ENCODE results near the gene KLHDC9.

The KLHDC9 gene

DNA sequence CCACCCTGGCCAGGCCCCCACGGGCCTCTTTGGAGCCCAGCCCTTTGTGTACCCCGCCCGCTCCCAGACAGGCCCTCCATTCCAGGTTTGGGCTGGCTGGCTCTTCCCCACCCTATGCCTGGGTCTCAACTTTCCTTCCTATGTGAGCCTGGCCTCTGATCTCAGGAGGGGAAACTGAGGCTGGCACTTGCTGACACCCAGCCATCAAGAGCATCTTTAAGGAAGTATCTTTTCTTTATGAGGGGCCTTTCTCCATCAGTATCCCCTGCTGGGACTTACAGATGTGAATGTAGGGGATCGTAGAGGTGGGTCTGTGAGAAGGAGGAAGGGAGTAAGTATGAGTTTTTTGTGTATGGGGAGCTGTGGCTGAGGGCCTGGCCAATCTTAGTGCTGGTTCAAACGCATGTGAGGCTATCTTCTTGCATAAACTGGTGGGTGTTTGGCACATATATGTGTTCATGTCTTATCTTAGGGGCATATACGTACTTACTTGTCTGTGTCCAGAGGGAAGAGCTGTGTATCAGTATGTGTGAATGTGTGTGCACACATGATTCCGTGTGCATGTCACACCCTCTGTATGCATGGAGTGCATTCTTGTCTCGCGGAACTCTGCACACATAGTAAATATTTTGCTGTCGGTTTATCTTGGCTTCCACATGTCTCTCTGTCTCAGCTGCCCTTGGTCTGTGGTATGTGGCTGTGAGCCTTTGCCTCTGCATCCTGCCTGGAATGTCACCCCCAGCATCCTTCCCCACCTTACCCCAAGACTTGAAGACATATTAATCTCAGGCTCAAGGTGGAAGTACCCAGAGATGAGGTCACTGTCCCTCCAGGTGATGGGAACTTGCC is 14.2 kb upstream of the KLHDC9 start:
- no peak for TF ChIP-seq POU2F2 (IDR thresholded peaks at IDR 0.05; ENCODE audit: low read depth, low read length)
- no peak for TF ChIP-seq TAF1 (IDR thresholded peaks at IDR 0.05; ENCODE audit: low read depth, low read length)
- no peak for TF ChIP-seq PAX5 (IDR thresholded peaks at IDR 0.05; ENCODE audit: insufficient read depth, low read length, severe bottlenecking)
- no peak for TF ChIP-seq POLR2AphosphoS5 (IDR thresholded peaks at IDR 0.05; ENCODE audit: low read depth, low read length)
- no peak for TF ChIP-seq POLR2A (IDR thresholded peaks at IDR 0.05; ENCODE audit: low read depth, low read length)
- TF ChIP-seq SPI1 (IDR thresholded peaks at IDR 0.05; ENCODE audit: low read depth, low read length) = no peak
- DNase-seq (ENCODE audit: insufficient read length, low spot score) (no peak), FAIRE-seq (no peak)

DNA sequence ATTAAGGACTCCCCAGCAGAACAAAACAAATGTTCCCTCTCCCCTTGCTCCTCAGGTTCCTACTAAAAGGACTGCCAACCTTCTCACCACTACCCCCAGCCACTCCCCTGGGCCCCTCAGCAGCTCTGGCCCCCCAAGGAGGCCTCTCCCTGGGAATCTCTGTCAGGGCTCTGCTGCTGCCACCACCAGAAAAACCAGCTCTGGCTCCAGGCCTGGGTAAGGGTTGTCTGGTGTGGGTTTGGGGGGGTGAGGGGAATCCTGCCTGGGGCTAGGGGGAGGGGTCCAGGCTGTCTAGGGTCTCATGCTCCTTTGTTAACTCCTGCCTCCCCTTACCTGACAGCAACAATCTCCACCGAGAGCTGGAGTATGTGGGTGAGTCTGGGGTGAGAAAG is 13.6 kb upstream of the KLHDC9 start:
- no peak for DNase-seq (ENCODE audit: insufficient read length, low spot score)
- no peak for TF ChIP-seq POLR2AphosphoS5 (IDR thresholded peaks at IDR 0.05; ENCODE audit: low read depth, low read length)
- no peak for TF ChIP-seq PAX5 (IDR thresholded peaks at IDR 0.05; ENCODE audit: insufficient read depth, low read length, severe bottlenecking)
- TF ChIP-seq TAF1 (IDR thresholded peaks at IDR 0.05; ENCODE audit: low read depth, low read length) = no peak
- no peak for TF ChIP-seq POU2F2 (IDR thresholded peaks at IDR 0.05; ENCODE audit: low read depth, low read length)
- no peak for TF ChIP-seq POLR2A (IDR thresholded peaks at IDR 0.05; ENCODE audit: low read depth, low read length)
- no peak for TF ChIP-seq SPI1 (IDR thresholded peaks at IDR 0.05; ENCODE audit: low read depth, low read length)
- FAIRE-seq = no peak

DNA sequence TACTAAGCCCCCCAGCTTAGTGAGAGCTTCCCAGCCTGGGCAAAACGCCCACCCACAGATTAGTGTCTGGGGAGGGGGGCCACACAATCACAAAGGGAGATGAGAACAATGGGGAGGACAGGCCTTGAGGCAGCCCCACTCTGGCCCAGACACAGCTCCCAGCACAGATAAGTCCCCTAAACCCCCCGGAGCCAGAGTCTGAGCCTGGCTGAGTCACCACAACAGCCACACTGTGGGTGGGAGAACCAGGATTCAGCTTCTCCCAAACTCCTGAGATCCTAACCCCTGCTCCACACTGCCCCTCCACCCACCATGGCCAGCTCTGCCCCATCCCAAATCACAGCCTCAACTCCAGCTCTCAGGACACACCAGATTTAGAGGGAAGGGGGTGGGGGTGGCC is 13.0 kb upstream of the KLHDC9 start:
- TF ChIP-seq TAF1 (IDR thresholded peaks at IDR 0.05; ENCODE audit: low read depth, low read length) = no peak
- TF ChIP-seq POU2F2 (IDR thresholded peaks at IDR 0.05; ENCODE audit: low read depth, low read length) = no peak
- no peak for TF ChIP-seq POLR2A (IDR thresholded peaks at IDR 0.05; ENCODE audit: low read depth, low read length)
- no peak for TF ChIP-seq POLR2AphosphoS5 (IDR thresholded peaks at IDR 0.05; ENCODE audit: low read depth, low read length)
- no peak for TF ChIP-seq PAX5 (IDR thresholded peaks at IDR 0.05; ENCODE audit: insufficient read depth, low read length, severe bottlenecking)
- TF ChIP-seq SPI1 (IDR thresholded peaks at IDR 0.05; ENCODE audit: low read depth, low read length) = no peak
- no peak for FAIRE-seq
- no peak for DNase-seq (ENCODE audit: insufficient read length, low spot score)

DNA sequence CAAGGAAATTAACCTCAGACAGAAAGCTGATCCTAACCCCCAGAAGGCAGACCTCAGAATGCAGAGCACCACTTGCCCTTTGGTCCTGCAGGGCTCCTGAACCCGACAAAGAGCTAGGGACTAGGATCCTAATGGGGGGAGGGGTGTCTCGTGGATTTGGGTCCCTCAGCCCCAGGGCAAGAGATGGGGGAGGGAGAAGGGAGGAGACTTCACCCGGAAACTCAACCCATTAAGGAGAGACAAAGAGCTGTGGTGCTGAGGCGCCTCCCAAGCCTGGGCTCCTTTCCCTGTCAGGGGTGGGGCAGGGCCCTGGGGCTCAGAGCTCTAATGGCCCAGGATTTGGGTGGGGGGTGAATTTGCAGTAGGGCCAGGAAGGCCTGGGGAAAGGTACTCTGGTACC is 11.7 kb upstream of the KLHDC9 start:
- TF ChIP-seq POLR2A (IDR thresholded peaks at IDR 0.05; ENCODE audit: low read depth, low read length) (no peak), PAX5 (IDR thresholded peaks at IDR 0.05; ENCODE audit: insufficient read depth, low read length, severe bottlenecking) (no peak), TAF1 (IDR thresholded peaks at IDR 0.05; ENCODE audit: low read depth, low read length) (no peak), POLR2AphosphoS5 (IDR thresholded peaks at IDR 0.05; ENCODE audit: low read depth, low read length) (no peak), SPI1 (IDR thresholded peaks at IDR 0.05; ENCODE audit: low read depth, low read length) (no peak), POU2F2 (IDR thresholded peaks at IDR 0.05; ENCODE audit: low read depth, low read length) (no peak)
- FAIRE-seq = no peak
- no peak for DNase-seq (ENCODE audit: insufficient read length, low spot score)

DNA sequence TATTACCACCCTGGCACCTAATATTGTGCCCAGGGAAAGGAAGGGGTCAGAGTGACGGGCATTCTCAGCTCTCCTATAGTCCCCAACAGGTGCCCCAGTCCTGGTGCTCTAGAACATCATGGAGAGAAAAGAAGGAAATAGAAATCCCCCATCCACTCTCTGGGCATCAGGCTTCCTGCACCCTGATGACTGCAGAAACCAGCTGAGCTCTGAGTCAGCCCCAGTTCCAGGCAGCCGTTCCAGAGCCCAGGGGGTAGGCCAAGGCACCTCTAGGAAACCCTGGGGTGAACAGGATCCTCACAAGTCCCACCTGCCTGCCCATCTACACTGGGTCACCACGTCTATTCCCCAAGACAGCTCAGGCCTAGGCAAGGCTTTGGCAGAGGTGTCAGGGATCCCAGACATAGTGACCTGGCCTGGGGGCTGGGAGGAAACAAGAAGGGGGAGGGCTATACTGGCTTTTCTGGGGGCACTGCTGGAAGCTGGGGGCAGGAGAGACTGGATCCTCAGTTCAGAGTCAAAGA is 9.5 kb upstream of the KLHDC9 start:
- no peak for FAIRE-seq

DNA sequence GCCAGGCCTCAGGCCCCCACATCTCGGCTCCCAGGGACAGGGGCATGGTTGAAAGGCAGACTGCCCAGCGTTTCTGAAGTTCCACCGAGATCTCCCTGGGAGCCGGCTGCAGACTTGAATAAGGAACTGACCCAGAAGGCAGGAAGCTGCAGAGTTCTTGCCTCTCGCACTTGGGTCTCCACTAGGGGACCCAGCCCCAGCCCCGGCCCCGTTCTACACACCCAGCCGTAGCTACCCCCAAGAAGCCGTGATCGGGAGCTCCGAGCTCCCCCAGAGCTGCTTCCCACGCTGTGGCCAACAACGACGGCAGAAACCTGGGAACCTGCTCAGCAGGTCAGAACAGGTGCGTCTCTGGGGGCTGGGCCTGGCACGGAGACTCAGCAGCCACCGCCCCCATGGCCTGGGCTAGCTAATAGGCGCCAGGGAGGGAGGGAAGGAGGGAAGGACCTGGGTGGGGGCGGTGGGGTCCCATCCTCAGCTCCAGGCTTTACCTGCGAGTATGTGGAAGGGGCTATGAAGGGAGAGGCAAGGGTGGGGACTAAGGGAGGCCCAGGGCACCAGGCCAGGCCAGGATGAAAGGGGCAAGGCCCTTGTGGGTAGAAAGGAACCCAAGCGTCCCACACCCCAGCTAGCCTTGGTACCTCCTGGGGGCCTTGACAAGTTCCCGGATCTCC is 8.8 kb upstream of the KLHDC9 start, which contains the start of gene NECTIN4:
TSS of gene NECTIN4 (minus strand) at position 308 of the 674 bp plus-strand sequence. CDS start at position 46, 262 bp downstream.
- no peak for FAIRE-seq
- TF ChIP-seq POLR2A (IDR thresholded peaks at IDR 0.05; ENCODE audit: low read depth, low read length) = no peak
- no peak for TF ChIP-seq SPI1 (IDR thresholded peaks at IDR 0.05; ENCODE audit: low read depth, low read length)
- TF ChIP-seq TAF1 (IDR thresholded peaks at IDR 0.05; ENCODE audit: low read depth, low read length) = no peak
- TF ChIP-seq POU2F2 (IDR thresholded peaks at IDR 0.05; ENCODE audit: low read depth, low read length) = no peak
- TF ChIP-seq PAX5 (IDR thresholded peaks at IDR 0.05; ENCODE audit: insufficient read depth, low read length, severe bottlenecking) = no peak
- no peak for TF ChIP-seq POLR2AphosphoS5 (IDR thresholded peaks at IDR 0.05; ENCODE audit: low read depth, low read length)
- no peak for DNase-seq (ENCODE audit: insufficient read length, low spot score)

More for the DNA sequence above, 9.5 kb upstream of the KLHDC9 start:
- DNase-seq (ENCODE audit: insufficient read length, low spot score) = no peak
- TF ChIP-seq POU2F2 (IDR thresholded peaks at IDR 0.05; ENCODE audit: low read depth, low read length) (no peak), PAX5 (IDR thresholded peaks at IDR 0.05; ENCODE audit: insufficient read depth, low read length, severe bottlenecking) (no peak), POLR2A (IDR thresholded peaks at IDR 0.05; ENCODE audit: low read depth, low read length) (no peak), SPI1 (IDR thresholded peaks at IDR 0.05; ENCODE audit: low read depth, low read length) (no peak), TAF1 (IDR thresholded peaks at IDR 0.05; ENCODE audit: low read depth, low read length) (no peak), POLR2AphosphoS5 (IDR thresholded peaks at IDR 0.05; ENCODE audit: low read depth, low read length) (no peak)

DNA sequence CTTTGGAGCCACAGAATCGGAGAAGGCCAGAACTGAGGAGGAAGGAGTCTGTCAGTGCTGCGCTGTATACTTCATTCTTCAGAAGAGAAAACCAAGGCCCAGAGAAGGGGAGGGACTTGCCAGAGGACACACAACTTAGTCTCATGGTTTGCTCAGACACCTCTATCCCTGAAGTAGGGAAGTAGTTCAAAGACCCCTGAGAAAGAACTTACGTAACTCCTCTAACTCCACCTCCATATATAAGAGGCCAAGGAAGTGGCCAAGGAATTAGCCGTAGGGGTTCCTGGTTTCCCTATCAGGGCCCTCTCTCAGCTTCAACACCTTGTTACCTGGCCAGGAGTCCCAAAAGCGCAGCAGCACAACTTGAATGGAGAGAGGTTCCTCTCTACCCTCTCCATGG is 8.2 kb upstream of the KLHDC9 start:
- no peak for FAIRE-seq
- TF ChIP-seq POLR2A (IDR thresholded peaks at IDR 0.05; ENCODE audit: low read depth, low read length) (no peak), POU2F2 (IDR thresholded peaks at IDR 0.05; ENCODE audit: low read depth, low read length) (no peak), SPI1 (IDR thresholded peaks at IDR 0.05; ENCODE audit: low read depth, low read length) (no peak), TAF1 (IDR thresholded peaks at IDR 0.05; ENCODE audit: low read depth, low read length) (no peak), POLR2AphosphoS5 (IDR thresholded peaks at IDR 0.05; ENCODE audit: low read depth, low read length) (no peak), PAX5 (IDR thresholded peaks at IDR 0.05; ENCODE audit: insufficient read depth, low read length, severe bottlenecking) (no peak)
- DNase-seq (ENCODE audit: insufficient read length, low spot score) = no peak

DNA sequence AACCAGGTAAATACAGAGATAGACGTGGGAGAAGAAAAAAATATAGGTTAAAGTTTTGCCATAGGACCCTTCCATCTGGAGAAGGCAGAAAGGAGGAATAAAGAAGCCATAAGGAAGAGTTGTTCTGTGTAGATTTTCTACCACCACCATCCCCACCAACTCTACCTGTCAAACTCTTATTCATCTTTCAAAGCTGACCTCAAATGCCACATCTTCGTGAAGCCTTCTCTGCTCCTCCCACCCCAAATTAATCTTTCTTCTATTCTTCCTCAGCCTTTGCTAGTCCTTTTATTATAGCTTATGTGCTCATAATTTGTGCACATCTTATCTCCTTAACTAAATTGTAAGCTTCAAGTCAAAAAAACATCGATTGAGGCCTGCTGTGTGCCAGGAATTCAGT is 7.5 kb upstream of the KLHDC9 start:
- DNase-seq (ENCODE audit: insufficient read length, low spot score) = no peak
- TF ChIP-seq POU2F2 (IDR thresholded peaks at IDR 0.05; ENCODE audit: low read depth, low read length) (no peak), POLR2AphosphoS5 (IDR thresholded peaks at IDR 0.05; ENCODE audit: low read depth, low read length) (no peak), SPI1 (IDR thresholded peaks at IDR 0.05; ENCODE audit: low read depth, low read length) (no peak), POLR2A (IDR thresholded peaks at IDR 0.05; ENCODE audit: low read depth, low read length) (no peak)
- FAIRE-seq = no peak

DNA sequence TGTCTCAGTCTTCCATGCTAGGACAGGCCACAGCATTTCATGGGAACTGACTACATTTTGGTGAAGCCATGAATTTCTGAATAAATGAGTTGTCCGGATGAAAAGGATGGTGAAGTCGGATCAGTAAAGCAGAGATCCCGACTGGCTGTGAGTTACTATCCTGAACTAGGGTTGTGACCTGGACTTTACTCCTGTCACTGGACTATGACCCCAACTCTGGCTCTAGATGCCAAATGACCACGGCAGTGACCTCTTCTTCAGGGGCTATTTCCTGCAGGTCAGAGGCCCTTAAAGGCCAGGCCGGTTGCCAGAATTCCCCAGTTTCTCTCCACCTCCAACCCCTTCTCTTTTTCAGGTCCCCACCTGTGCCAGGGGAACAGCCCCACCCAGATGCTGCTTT is 7.1 kb upstream of the KLHDC9 start:
- FAIRE-seq (no peak), DNase-seq (ENCODE audit: insufficient read length, low spot score) (no peak)
- TF ChIP-seq SPI1 (IDR thresholded peaks at IDR 0.05; ENCODE audit: low read depth, low read length) (no peak), POLR2AphosphoS5 (IDR thresholded peaks at IDR 0.05; ENCODE audit: low read depth, low read length) (no peak), POU2F2 (IDR thresholded peaks at IDR 0.05; ENCODE audit: low read depth, low read length) (no peak), TAF1 (IDR thresholded peaks at IDR 0.05; ENCODE audit: low read depth, low read length) (no peak), PAX5 (IDR thresholded peaks at IDR 0.05; ENCODE audit: insufficient read depth, low read length, severe bottlenecking) (no peak), POLR2A (IDR thresholded peaks at IDR 0.05; ENCODE audit: low read depth, low read length) (no peak)
